Measurements from ENCODE around the gene MPHOSPH9. TPM values are rescaled to one million over a fixed set of nuclear protein-coding genes. Genes with fewer than 3 reads are reported as not detected.

The MPHOSPH9 gene
- total RNA-seq, 1 experiment from 2014 or later = 60.5 TPM

DNA sequence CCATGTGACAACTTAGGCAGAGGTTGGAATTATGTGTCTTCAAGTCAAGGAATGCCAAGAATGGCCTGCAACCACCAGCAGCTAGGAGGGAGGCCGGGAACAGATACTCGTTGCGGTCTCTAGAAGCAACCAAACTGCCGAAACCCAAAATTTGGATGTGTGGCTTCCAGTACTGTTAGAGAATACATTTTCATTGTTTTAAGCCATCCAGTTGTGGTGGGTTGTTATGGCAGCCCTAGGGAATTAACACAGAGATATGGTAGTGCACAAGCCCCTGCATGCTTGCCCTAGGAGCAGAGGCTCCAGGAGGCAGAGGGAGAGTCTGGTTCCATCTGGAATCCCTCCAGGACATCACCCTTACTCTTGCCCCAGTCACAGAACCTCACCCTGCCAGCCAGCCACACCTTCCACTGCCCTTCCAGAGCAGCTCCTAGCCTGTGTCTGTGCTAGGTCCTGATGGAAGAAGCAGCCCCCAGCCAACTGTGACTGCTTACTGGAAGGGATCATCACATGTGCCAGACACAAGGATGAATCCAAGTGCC lies 101.6 kb downstream of the MPHOSPH9 start:
- no peak overlapping the region for H3K4me2 ChIP-seq (ENCODE audit: insufficient read depth, insufficient read length, low read length)

More for the DNA sequence above, 101.6 kb downstream of the MPHOSPH9 start:
- Histone ChIP-seq H4K8ac (replicated peaks; ENCODE audit: insufficient read length, low read depth, low read length) (no peak overlapping the region), H3T11ph (ENCODE audit: low read length) (no peak overlapping the region), H2AFZ (ENCODE audit: low read length) (no peak overlapping the region), H2AK5ac (ENCODE audit: insufficient read length, low read length) (no peak overlapping the region), H4K91ac (ENCODE audit: insufficient read length, low read depth, low read length) (no peak overlapping the region), H3K23me2 (ENCODE audit: insufficient read length, low read depth, low read length, poor library complexity, severe bottlenecking) (no peaks in the 10 kb centered on the region), H2BK15ac (ENCODE audit: low read depth, low read length) (no peak overlapping the region), H4K20me1 (ENCODE audit: control insufficient read depth, insufficient read depth, insufficient read length) (no peaks in the 10 kb centered on the region), H3K4me1 (ENCODE audit: insufficient read depth, low read length) (no peaks in the 10 kb centered on the region; the same call in 1 of the 2 replicates), H3K27ac (ENCODE audit: insufficient read length, low read depth, low read length) (no peak overlapping the region), H3K9me3 (ENCODE audit: control insufficient read depth, low read depth, low read length) (no peaks in the 10 kb centered on the region), H3K27me3 (ENCODE audit: insufficient read depth, low read length) (no peaks in the 10 kb centered on the region), H3K79me1 (ENCODE audit: insufficient read depth, low read depth, low read length, poor library complexity, severe bottlenecking) (no peaks in the 10 kb centered on the region), H3K9ac (ENCODE audit: extremely low read depth, insufficient read length, low read length) (no peak overlapping the region), H3K4ac (ENCODE audit: low read depth, low read length) (no peak overlapping the region), H3K14ac (ENCODE audit: insufficient read depth, low read length) (no peak overlapping the region), H4K5ac (ENCODE audit: insufficient read length, low read depth, low read length) (no peak overlapping the region), H3K56ac (ENCODE audit: insufficient read length, low read depth, low read length) (no peak overlapping the region), H2BK5ac (ENCODE audit: insufficient read length, low read length) (no peak overlapping the region), H3K18ac (ENCODE audit: insufficient read length, low read depth, low read length) (no peak overlapping the region), H3K79me2 (ENCODE audit: insufficient read depth, low read length) (no peaks in the 10 kb centered on the region), H3K23ac (ENCODE audit: insufficient read length, low read depth, low read length) (no peak overlapping the region), H2BK12ac (ENCODE audit: insufficient read length, low read depth, low read length) (no peak overlapping the region), H2BK120ac (ENCODE audit: low read depth, low read length, poor library complexity, severe bottlenecking) (no peak overlapping the region), H2BK20ac (ENCODE audit: low read depth, low read length, poor library complexity, severe bottlenecking) (no peak overlapping the region)
- no peaks in the 10 kb centered on the region; a peak in 1 of 5 replicates for H3K9me3 Mint-ChIP-seq
- H3K27me3 Mint-ChIP-seq (ENCODE audit: low read depth) = peaks cover 7% of the 10 kb centered on the region
- H3K36me3 Mint-ChIP-seq (ENCODE audit: insufficient read depth in 1 of 3, low read depth in 3 of 3) = peaks cover 0 to 3% (median 0%) of the 10 kb centered on the region in 3 experiments; a peak in 4 of 7 replicates
- no peak overlapping the region; a peak in 1 of 7 replicates for H3K27ac Mint-ChIP-seq
- TF ChIP-seq, protein P1, sequence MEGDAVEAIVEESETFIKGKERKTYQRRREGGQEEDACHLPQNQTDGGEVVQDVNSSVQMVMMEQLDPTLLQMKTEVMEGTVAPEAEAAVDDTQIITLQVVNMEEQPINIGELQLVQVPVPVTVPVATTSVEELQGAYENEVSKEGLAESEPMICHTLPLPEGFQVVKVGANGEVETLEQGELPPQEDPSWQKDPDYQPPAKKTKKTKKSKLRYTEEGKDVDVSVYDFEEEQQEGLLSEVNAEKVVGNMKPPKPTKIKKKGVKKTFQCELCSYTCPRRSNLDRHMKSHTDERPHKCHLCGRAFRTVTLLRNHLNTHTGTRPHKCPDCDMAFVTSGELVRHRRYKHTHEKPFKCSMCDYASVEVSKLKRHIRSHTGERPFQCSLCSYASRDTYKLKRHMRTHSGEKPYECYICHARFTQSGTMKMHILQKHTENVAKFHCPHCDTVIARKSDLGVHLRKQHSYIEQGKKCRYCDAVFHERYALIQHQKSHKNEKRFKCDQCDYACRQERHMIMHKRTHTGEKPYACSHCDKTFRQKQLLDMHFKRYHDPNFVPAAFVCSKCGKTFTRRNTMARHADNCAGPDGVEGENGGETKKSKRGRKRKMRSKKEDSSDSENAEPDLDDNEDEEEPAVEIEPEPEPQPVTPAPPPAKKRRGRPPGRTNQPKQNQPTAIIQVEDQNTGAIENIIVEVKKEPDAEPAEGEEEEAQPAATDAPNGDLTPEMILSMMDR (conservative IDR thresholded peaks at IDR 0.05) = no peak
- WGBS (ENCODE audit: extremely low coverage, insufficient read length, low lambda C conversion rate) = no CpG with 5 or more reads among the region's 4 CpGs
- H3K4me3 Mint-ChIP-seq = no peak overlapping the region
- no peak for DNase-seq
- peaks cover 7% of the 10 kb centered on the region in 2 experiments for H3K4me1 Mint-ChIP-seq
